H54 (cell line): ENCODE results near the gene NAP1L1.
"Not testable (repeated sequence)": the region's sequence is repeated elsewhere in the genome, so short reads cannot be mapped to it uniquely, and the experiment has no call there.

Source experiments
- DNase-seq: peaks from one replicate; pipeline ENCODE4 v3.0.0; 2011; ENCODE audit warnings: low spot score, mixed read lengths; ENCODE audit not compliant: insufficient read length
- FAIRE-seq: peaks from 3 replicates; lab custom pipeline; 2011; peaks lifted over from hg19 to GRCh38; lab: Jason Lieb, UNC
- POLR2A ChIP-seq: IDR thresholded peaks from 2 replicates; pipeline ENCODE4 v1.6.1; 2011; ENCODE audit warnings: low read depth, mild to moderate bottlenecking, low read length

NAP1L1 gene

DNA sequence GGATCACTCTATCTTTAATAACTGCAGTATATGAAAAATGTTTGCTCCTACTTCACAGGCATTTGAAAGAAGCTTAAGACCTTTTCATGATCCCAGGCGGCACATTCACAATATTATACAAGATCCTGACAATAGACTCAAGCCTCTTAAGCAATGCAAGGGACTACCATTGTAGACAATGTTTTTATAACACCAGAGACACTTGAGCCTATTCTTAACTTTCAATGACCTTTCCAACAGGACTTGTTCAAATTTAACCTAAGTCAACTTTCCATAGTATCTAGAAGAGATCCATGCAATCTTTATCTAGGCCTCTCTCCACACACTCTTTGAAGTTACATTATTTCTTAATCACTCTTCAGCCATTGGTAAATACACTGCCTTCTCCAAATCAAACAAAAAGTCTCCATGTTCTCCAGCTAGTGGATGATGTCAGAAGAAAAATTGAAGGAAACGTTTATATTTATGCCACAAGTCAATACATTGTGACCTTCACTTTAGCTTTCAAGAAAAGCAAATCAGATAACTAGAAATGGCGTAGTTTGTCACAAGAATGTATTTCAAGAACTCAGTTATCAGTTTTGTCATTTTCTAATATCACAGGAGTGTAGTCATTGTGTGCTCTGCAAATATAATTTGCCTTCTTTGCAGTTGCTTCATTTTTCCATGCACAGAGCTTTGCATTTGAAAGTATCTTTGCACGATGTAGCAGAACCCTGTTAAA lies 94.1 kb downstream of the NAP1L1 start:
- no peak for TF ChIP-seq POLR2A
- no peak for DNase-seq
- FAIRE-seq = no peak

DNA sequence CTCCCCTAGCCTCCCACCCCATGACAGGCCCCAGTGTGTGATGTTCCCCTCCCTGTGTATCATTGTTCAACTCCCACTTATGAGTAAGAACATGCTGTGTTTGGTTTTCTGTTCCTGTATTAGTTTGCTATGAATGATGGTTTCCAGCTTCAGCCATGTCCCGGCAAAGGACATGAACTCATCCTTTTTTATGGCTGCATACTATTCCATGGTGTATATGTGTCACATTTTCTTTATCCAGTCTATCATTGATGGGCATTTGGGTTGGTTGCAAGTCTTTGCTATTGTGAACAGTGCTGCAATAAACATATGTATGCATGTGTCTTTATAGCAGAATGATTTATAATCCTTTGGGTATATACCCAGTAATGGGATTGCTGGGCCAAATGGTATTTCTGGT lies 96.8 kb downstream of the NAP1L1 start:
- not testable (repeated sequence) for FAIRE-seq, DNase-seq
